HG03045 (cell line): Measurements from ENCODE around the gene APOB.

ENCODE experiments used
- ATAC-seq: cut with Tn5 transposase; IDR thresholded peaks from one replicate; pipeline ENCODE4 v1.9.1; 2021; ENCODE audit warnings: mild to moderate bottlenecking, moderate library complexity; ENCODE audit not compliant: unreplicated experiment

The APOB gene

GRCh38 chr2:21006423-21007128 is 37.3 kb downstream of the APOB start:
- ATAC-seq, result no peak

- no peak for ATAC-seq
These were observed 38.0 kb downstream of the APOB start for GRCh38 chr2:21005700-21006422.

- ATAC-seq, result no peak
These were observed 38.7 kb downstream of the APOB start for GRCh38 chr2:21005111-21005699.

- ATAC-seq, result no peak
These were observed 39.7 kb downstream of the APOB start for GRCh38 chr2:21004181-21004572.

GRCh38 chr2:21003572-21004180 is 40.2 kb downstream of the APOB start:
- ATAC-seq, result no peak

GRCh38 chr2:21002814-21003192 is 41.1 kb downstream of the APOB start:
- ATAC-seq, result no peak

GRCh38 chr2:21001988-21002813 is 41.7 kb downstream of the APOB start:
- ATAC-seq, result no peak

GRCh38 chr2:21001225-21001946 is 42.5 kb downstream of the APOB start:
- no peak for ATAC-seq

GRCh38 chr2:20999906-21000645 is 43.8 kb downstream of the APOB start:
- no peak for ATAC-seq

- no peak for ATAC-seq
These were observed 44.6 kb downstream of the APOB start for GRCh38 chr2:20998972-20999905.

GRCh38 chr2:20997953-20998722 is 45.7 kb downstream of the APOB start:
- ATAC-seq, result no peak

GRCh38 chr2:20994130-20994529 is 49.7 kb downstream of the APOB start:
- no peak for ATAC-seq

- ATAC-seq, result no peak
These were observed 51.6 kb downstream of the APOB start for GRCh38 chr2:20992201-20992711.

GRCh38 chr2:20990442-20991430 is 53.1 kb downstream of the APOB start:
- no peak for ATAC-seq

GRCh38 chr2:20989404-20989803 is 54.5 kb downstream of the APOB start:
- no peak for ATAC-seq

GRCh38 chr2:20988905-20989304 is 55.0 kb downstream of the APOB start:
- ATAC-seq, result no peak
